ENCODE measurements around the gene TRAF2. TPM values are rescaled to one million over a fixed set of nuclear protein-coding genes. Genes with fewer than 3 reads are reported as not detected.

The TRAF2 gene
- total and polyA plus RNA-seq, 10 donors, result 13.6 to 49.7 (median 24.3) TPM

DNA sequence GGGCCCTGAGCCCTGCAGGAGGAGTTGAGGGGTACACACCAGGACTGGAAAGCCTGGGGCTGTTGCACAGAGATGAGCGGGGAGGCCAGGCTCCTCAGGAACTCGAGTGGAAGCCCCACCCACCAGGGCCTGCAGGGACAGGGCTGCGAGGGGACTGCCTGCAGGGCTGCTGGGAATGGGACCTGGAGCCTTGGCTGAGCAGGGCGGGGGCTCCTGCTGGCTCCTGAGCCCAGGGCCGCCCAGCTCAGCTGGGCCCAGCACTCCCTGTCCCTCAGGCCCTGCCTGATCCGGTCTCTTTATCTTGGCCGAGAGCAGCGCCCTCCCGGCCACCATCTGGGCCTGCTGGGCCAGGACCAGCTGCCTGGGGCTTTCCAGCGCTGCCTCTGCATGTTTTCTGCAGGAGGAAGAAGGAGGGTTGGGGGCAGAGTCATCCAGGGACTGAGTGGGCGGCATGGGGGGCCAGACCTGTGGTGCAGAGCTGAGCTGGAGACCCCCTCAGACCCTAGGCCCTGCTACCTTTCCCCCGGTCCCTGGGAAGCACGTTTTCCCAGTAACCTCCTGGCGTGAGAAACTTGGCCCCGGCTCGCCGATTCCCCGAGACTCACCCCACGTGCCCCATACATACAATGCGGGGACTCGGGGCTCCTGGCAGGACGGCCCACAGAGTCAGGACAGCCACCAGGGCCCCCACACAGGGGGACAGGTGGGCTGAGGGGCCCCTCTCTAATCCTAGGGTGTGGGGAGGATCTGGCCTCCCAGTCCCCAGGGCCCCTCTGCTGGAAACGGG, 75.2 kb downstream of the TRAF2 start:
- peaks cover 0 to 4% (median 0%) of the 10 kb centered on the region in 7 donors for H3K27me3 ChIP-seq (replicated peaks in 1 of 7)
- peak overlapping the region in 7 of 8 donors; percentile 9 to 80 (median 57) for H3K27ac ChIP-seq
- H3K4me1 ChIP-seq, result peaks cover 11 to 72% (median 42%) of the 10 kb centered on the region in 6 donors
- WGBS, 5 donors, result 67 to 81% (median 77%) methylated on average over 14 to 23 of the region's 23 CpGs
- H3K36me3 ChIP-seq, result no peaks in the 10 kb centered on the region
- TF ChIP-seq, protein P1, sequence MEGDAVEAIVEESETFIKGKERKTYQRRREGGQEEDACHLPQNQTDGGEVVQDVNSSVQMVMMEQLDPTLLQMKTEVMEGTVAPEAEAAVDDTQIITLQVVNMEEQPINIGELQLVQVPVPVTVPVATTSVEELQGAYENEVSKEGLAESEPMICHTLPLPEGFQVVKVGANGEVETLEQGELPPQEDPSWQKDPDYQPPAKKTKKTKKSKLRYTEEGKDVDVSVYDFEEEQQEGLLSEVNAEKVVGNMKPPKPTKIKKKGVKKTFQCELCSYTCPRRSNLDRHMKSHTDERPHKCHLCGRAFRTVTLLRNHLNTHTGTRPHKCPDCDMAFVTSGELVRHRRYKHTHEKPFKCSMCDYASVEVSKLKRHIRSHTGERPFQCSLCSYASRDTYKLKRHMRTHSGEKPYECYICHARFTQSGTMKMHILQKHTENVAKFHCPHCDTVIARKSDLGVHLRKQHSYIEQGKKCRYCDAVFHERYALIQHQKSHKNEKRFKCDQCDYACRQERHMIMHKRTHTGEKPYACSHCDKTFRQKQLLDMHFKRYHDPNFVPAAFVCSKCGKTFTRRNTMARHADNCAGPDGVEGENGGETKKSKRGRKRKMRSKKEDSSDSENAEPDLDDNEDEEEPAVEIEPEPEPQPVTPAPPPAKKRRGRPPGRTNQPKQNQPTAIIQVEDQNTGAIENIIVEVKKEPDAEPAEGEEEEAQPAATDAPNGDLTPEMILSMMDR (IDR thresholded peaks at IDR 0.05 in 8 of 11, conservative IDR thresholded peaks at IDR 0.05 in 3 of 11), result no peak
- peak in 2 of 3 donors; percentile 54 to 62 for TF ChIP-seq POLR2AphosphoS5 (IDR thresholded peaks at IDR 0.05)
- no peak overlapping the region for H3K4me3 ChIP-seq
- intact Hi-C loops (cut with DNase I; ENCODE audit: low total_unique reads), result no loop called here
- H3K9me3 ChIP-seq, result no peaks in the 10 kb centered on the region
- no peak for DNase-seq

DNA sequence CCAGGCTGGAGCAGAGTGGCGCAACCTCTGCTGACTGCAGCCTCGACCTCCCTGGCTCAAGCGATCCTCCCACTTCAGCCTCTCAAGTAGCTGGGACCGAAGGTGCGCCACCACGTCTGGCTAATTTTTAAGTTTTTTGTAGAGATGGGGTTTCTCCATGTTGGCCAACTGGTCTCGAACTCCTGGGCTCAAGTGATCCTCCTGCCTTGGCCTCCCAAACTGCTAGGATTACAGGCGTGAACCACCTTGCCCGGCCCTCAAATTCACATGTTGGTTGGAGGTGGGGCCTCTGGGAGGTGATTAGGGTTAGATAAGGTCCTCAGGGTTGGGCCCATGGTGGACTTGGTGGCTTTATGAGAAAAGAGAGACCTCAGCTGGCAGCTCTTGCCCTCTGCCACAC, 75.8 kb downstream of the TRAF2 start:
- 91 to 96% (median 93%) methylated on average over 9 of the region's 9 CpGs for WGBS, 5 donors
- peaks cover 0 to 4% (median 0%) of the 10 kb centered on the region in 7 donors for H3K27me3 ChIP-seq (replicated peaks in 1 of 7)
- no peak overlapping the region for H3K4me3 ChIP-seq
- TF ChIP-seq POLR2AphosphoS5 (IDR thresholded peaks at IDR 0.05) (no peak), POLR2A (IDR thresholded peaks at IDR 0.05) (no peak)
- TF ChIP-seq, protein P1 (IDR thresholded peaks at IDR 0.05 in 8 of 11, conservative IDR thresholded peaks at IDR 0.05 in 3 of 11), result no peak
- H3K9me3 ChIP-seq, result no peaks in the 10 kb centered on the region
- no peaks in the 10 kb centered on the region for H3K36me3 ChIP-seq
- peak overlapping the region in 6 of 8 donors; percentile 9 to 80 (median 58) for H3K27ac ChIP-seq
- DNase-seq, result no peak
- H3K4me1 ChIP-seq, result peaks cover 11 to 73% (median 42%) of the 10 kb centered on the region in 6 donors
- intact Hi-C loops (cut with DNase I; ENCODE audit: low total_unique reads), result no loop called here

DNA sequence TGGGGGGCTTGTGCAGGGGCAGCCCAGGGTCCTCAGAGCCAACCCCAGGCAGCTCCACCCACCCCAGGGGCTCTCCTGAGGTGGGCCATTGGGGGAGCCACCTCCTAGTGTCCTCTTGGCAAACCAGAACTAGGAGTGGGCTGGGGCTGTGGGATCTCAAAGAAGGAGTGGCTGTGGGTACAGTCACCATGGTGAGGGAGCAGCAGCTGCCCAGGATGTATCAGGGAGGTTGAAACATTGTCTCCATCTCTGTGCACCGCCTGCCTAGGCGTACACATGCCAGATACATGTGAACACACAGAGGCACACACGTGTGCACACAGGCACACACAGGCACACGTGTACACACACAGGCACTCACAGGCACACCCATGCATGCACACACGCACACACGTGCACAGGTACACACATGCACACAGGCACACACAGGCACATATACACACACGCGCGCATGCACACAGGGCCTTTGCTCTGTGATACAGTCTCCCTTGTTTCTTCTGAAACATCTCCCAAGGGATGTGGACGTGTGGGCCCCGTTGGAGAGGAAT, 76.5 kb downstream of the TRAF2 start:
- WGBS, 5 donors, result 85 to 95% (median 92%) methylated on average over 11 of the region's 11 CpGs
- peaks cover 0 to 4% (median 0%) of the 10 kb centered on the region in 7 donors for H3K27me3 ChIP-seq (replicated peaks in 1 of 7)
- DNase-seq, result no peak
- no peaks in the 10 kb centered on the region for H3K9me3 ChIP-seq
- H3K4me1 ChIP-seq, result peaks cover 11 to 73% (median 42%) of the 10 kb centered on the region in 6 donors
- no peak overlapping the region for H3K4me3 ChIP-seq
- intact Hi-C loops (cut with DNase I; ENCODE audit: low total_unique reads), result no loop called here
- H3K27ac ChIP-seq, result peak overlapping the region in 4 of 8 donors; percentile 57 to 80 (median 59)
- no peak for TF ChIP-seq POLR2A (IDR thresholded peaks at IDR 0.05)
- TF ChIP-seq, protein P1 (IDR thresholded peaks at IDR 0.05 in 8 of 11, conservative IDR thresholded peaks at IDR 0.05 in 3 of 11), result no peak
- TF ChIP-seq POLR2AphosphoS5 (IDR thresholded peaks at IDR 0.05), result no peak
- H3K36me3 ChIP-seq, result no peaks in the 10 kb centered on the region

DNA sequence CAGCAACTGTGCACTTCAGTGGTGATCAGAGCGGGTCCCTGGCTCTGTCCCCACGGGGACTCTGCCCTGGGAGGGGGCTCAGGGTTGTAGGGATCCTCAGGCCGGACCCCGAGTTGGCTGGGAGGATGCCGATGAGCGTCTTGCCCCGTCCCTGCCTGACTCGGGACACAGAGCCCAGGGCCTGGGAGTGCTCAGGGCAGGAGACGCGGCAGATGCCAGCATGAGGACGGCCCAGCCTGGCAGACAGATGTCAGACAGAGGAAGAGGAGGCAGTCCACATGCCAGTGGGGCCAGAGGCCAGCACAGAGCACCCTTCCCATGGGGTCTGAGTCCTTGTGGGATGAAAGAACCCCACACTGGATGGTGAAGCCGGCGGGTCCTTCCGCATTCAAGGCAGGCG, 77.0 kb downstream of the TRAF2 start:
- Histone ChIP-seq H3K27me3 (replicated peaks in 1 of 7) (peaks cover 0 to 4% (median 0%) of the 10 kb centered on the region in 7 donors), H3K36me3 (no peaks in the 10 kb centered on the region), H3K4me3 (no peak overlapping the region), H3K27ac (peak overlapping the region in 2 of 8 donors; percentile 27 to 59), H3K9me3 (no peaks in the 10 kb centered on the region), H3K4me1 (peaks cover 11 to 73% (median 42%) of the 10 kb centered on the region in 6 donors)
- intact Hi-C loops (cut with DNase I; ENCODE audit: low total_unique reads), result no loop called here
- TF ChIP-seq, protein P1 (IDR thresholded peaks at IDR 0.05 in 8 of 11, conservative IDR thresholded peaks at IDR 0.05 in 3 of 11), result no peak
- TF ChIP-seq POLR2AphosphoS5 (IDR thresholded peaks at IDR 0.05) (no peak), POLR2A (IDR thresholded peaks at IDR 0.05) (no peak)
- DNase-seq, result no peak
- WGBS, 5 donors, result 89 to 97% (median 92%) methylated on average over 10 to 15 of the region's 15 CpGs

Data from spleen (tissue), 11 donors.